Keratinocyte (primary cell): Measurements from ENCODE around the gene SACS. TPM values are rescaled to one million over a fixed set of nuclear protein-coding genes. Genes with fewer than 3 reads are reported as not detected.

ENCODE experiments used
- DNase-seq: peaks from one replicate; pipeline ENCODE4 v3.0.0-alpha.2; 2011; ENCODE audit warnings: low read depth, missing footprints, low spot score
- FAIRE-seq: peaks from 2 replicates; lab custom pipeline; 2011; peaks lifted over from hg19 to GRCh38; lab: Jason Lieb, UNC
- H2AFZ ChIP-seq: 2 replicates; pipeline ENCODE4 v1.6.0; 2012; ENCODE audit warnings: low read length, control low read depth, inconsistent platforms; ENCODE audit not compliant: control insufficient read depth
- H3K27ac ChIP-seq: 2 replicates; pipeline ENCODE4 v1.5.1; 2011; ENCODE audit warnings: low read length; ENCODE audit not compliant: control insufficient read depth, insufficient read depth
- H3K27me3 ChIP-seq: 3 replicates; pipeline ENCODE4 v1.6.0; 2011; ENCODE audit warnings: low read length; ENCODE audit not compliant: control insufficient read depth, insufficient read depth; ENCODE audit errors: extremely low read depth
- H3K36me3 ChIP-seq, 2 experiments: 2 replicates in 1 of 2; 3 replicates in 1 of 2; pipeline ENCODE4 v1.5.1; 2011; ENCODE audit warnings: low read length in 2 of 2, mild to moderate bottlenecking in 1 of 2; ENCODE audit not compliant: control insufficient read depth in 2 of 2, insufficient read depth in 2 of 2; ENCODE audit errors: extremely low read depth in 1 of 2
- H3K4me1 ChIP-seq: 3 replicates; pipeline ENCODE4 v1.5.1; 2011; ENCODE audit warnings: low read length; ENCODE audit not compliant: control insufficient read depth, insufficient read depth; ENCODE audit errors: extremely low read depth
- H3K4me2 ChIP-seq: 3 replicates; pipeline ENCODE4 v1.6.0; 2011; ENCODE audit warnings: low read depth, low read length; ENCODE audit not compliant: control insufficient read depth, insufficient read depth; ENCODE audit errors: extremely low read depth
- H3K4me3 ChIP-seq, 3 experiments: fragments of 200-600 bp in 1 of 3; sonication (generic) in 1 of 3; 2 replicates in 2 of 3; 3 replicates in 1 of 3; pipeline ENCODE4 v1.5.1; 2011 to 2016; ENCODE audit warnings: low read length in 3 of 3, mild to moderate bottlenecking in 3 of 3, control low read depth in 2 of 3, inconsistent platforms in 1 of 3, low read depth in 1 of 3, mixed read lengths in 1 of 3, mixed run types in 1 of 3, moderate library complexity in 1 of 3; ENCODE audit not compliant: control insufficient read depth in 2 of 3, insufficient read depth in 2 of 3; ENCODE audit errors: extremely low read depth in 1 of 3
- H3K79me2 ChIP-seq: 2 replicates; pipeline ENCODE4 v1.6.0; 2012; ENCODE audit warnings: low read length; ENCODE audit not compliant: control insufficient read depth, insufficient read depth
- H3K9ac ChIP-seq: 3 replicates; pipeline ENCODE4 v1.6.0; 2011; ENCODE audit warnings: low read length; ENCODE audit not compliant: control insufficient read depth, insufficient read depth; ENCODE audit errors: extremely low read depth
- H3K9me1 ChIP-seq: 3 replicates; pipeline ENCODE4 v1.6.0; 2011; ENCODE audit warnings: low read length; ENCODE audit not compliant: control insufficient read depth, insufficient read depth; ENCODE audit errors: extremely low read depth
- H3K9me3 ChIP-seq: 2 replicates; pipeline ENCODE4 v1.5.1; 2012; ENCODE audit warnings: low read depth, low read length; ENCODE audit not compliant: control insufficient read depth
- H4K20me1 ChIP-seq: 3 replicates; pipeline ENCODE4 v1.6.0; 2011; ENCODE audit warnings: low read length; ENCODE audit not compliant: control insufficient read depth, insufficient read depth; ENCODE audit errors: extremely low read depth
- CTCF ChIP-seq, 3 experiments: IDR thresholded peaks in 1 of 3; conservative IDR thresholded peaks in 1 of 3; optimal IDR thresholded peaks in 1 of 3; 2 replicates in 2 of 3; 3 replicates in 1 of 3; pipeline versions ENCODE3 to v1.5.1; 2011; ENCODE audit warnings: low read length in 3 of 3, mild to moderate bottlenecking in 3 of 3, moderate library complexity in 2 of 3, control low read depth in 1 of 3, inconsistent platforms in 1 of 3; ENCODE audit not compliant: insufficient read depth in 2 of 3; ENCODE audit errors: extremely low read depth in 1 of 3
- EZH2 ChIP-seq: IDR thresholded peaks from one replicate; pipeline ENCODE4 v1.6.1; 2012; ENCODE audit warnings: inconsistent platforms, mild to moderate bottlenecking, low read length, moderate library complexity
- dilution Hi-C: fragments of 300-500 bp; cut with MboI; formaldehyde crosslinking; loops from one replicate; pipeline ENCODE4 v1.7.0; 2020; ENCODE audit warnings: low sequenced_read_pairs; ENCODE audit not compliant: extremely low pct_ligation_motif_present
- polyA plus RNA-seq, 5 experiments: library from polyadenylated mRNA; depleted of rRNA in 3 of 5; stranded (reverse) in 3 of 5; stranded (forward) in 1 of 5; unstranded in 1 of 5; fragments of >200 nt; gene quantifications; 1 replicate in 1 of 5; 2 replicates in 3 of 5; 3 replicates in 1 of 5; pipeline versions ENCODE4 v1.2.1 to v1.2.3, GENCODE V29; 2011 to 2012; ENCODE audit warnings: missing spikeins in 2 of 5, low read depth in 1 of 5, low replicate concordance in 1 of 5

Gene SACS
- polyA plus RNA-seq, 1 donor (not counting 4 experiments of a cell fraction or from before 2014, with no cell fraction given): 13.5 TPM

DNA sequence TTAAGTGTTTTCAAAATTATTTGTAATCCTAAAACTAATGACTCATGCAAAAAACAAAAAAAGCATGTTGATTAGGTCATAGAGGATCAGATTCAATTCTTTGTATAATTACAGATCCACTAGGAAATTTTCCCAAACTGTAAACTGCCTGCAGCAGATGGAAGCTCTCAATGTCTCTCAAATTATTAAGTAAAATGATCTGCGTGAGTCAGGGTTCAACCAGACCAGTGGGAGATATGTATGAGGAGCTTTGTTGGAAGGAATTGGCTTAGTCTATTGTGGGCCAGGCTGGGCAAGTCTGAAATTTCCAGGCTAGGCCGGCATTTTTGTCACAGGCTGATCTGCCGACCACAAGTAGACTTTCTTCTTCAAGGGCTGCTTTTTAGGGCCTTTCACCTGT lies 14.4 kb upstream of the SACS start:
- no peak overlapping the region for H3K27ac ChIP-seq
- peaks cover 8% of the 10 kb centered on the region for H3K4me1 ChIP-seq
- no peak for DNase-seq
- no peak overlapping the region for H2AFZ ChIP-seq
- no peaks in the 10 kb centered on the region for H3K9me1 ChIP-seq
- no peaks in the 10 kb centered on the region for H4K20me1 ChIP-seq
- H3K4me2 ChIP-seq: no peak overlapping the region
- dilution Hi-C loops: no loop called here
- no peaks in the 10 kb centered on the region for H3K9me3 ChIP-seq
- H3K79me2 ChIP-seq: no peaks in the 10 kb centered on the region
- H3K36me3 ChIP-seq: no peaks in the 10 kb centered on the region
- no peak overlapping the region for H3K9ac ChIP-seq
- FAIRE-seq: no peak
- no peaks in the 10 kb centered on the region for H3K27me3 ChIP-seq
- no peak overlapping the region for H3K4me3 ChIP-seq
- TF ChIP-seq CTCF (optimal IDR thresholded peaks at IDR 0.05 in 1 of 3, IDR thresholded peaks at IDR 0.05 in 1 of 3, conservative IDR thresholded peaks at IDR 0.05 in 1 of 3; ENCODE audit: extremely low read depth in 1 of 3, insufficient read depth in 2 of 3, low read length in 3 of 3): no peak
- no peak for TF ChIP-seq EZH2

DNA sequence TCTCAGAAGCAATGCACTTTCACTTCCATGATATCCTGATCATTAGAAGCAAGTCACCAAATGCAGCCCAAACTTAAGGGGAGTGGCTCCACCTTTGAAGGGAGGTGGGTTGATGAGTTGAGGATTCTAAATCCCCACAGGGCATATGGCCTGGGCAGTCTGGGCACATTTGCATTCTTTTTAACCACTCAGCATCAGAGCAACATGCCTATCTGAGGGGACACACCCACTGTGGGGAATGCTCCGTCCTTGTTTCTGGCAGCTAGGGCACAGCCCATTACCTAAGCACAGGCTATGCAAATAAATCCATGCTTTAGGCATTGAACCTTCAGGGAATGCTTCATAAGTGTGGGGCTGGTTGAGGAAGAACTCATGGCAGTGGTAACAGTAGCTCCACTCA lies 12.3 kb upstream of the SACS start:
- H3K36me3 ChIP-seq: no peaks in the 10 kb centered on the region
- no peak overlapping the region for H3K4me3 ChIP-seq
- FAIRE-seq: no peak
- no peak overlapping the region for H2AFZ ChIP-seq
- H3K9me1 ChIP-seq: no peaks in the 10 kb centered on the region
- H3K79me2 ChIP-seq: no peaks in the 10 kb centered on the region
- H4K20me1 ChIP-seq: no peaks in the 10 kb centered on the region
- dilution Hi-C loops: no loop called here
- no peak overlapping the region for H3K9ac ChIP-seq
- H3K27me3 ChIP-seq: no peaks in the 10 kb centered on the region
- H3K9me3 ChIP-seq: no peaks in the 10 kb centered on the region
- H3K27ac ChIP-seq: no peak overlapping the region
- TF ChIP-seq CTCF (optimal IDR thresholded peaks at IDR 0.05 in 1 of 3, IDR thresholded peaks at IDR 0.05 in 1 of 3, conservative IDR thresholded peaks at IDR 0.05 in 1 of 3; ENCODE audit: extremely low read depth in 1 of 3, insufficient read depth in 2 of 3, low read length in 3 of 3) (no peak), EZH2 (no peak)
- H3K4me1 ChIP-seq: peaks cover 8% of the 10 kb centered on the region
- H3K4me2 ChIP-seq: peak overlapping the region; percentile 14
- peak; percentile 17 for DNase-seq
